OCI-LY1 (cell line): ENCODE data around the gene IDI1.
A peak's percentile ranks its signal among the peaks of the same experiment; 100 is the strongest.

Source experiments
- H2AFZ ChIP-seq: fragments of 200-600 bp; sonication (generic), shearing (Covaris generic); 2 replicates; pipeline ENCODE4 v1.6.0; 2014; ENCODE audit warnings: antibody characterized with exemption, mild to moderate bottlenecking, low read length
- H3F3A ChIP-seq: fragments of 200-600 bp; sonication (generic), shearing (Covaris generic); 2 replicates; pipeline ENCODE4 v1.6.0; 2014; ENCODE audit warnings: mild to moderate bottlenecking, antibody characterized with exemption, low read length, moderate library complexity; ENCODE audit not compliant: insufficient read depth
- H3K27ac ChIP-seq: fragments of 200-600 bp; sonication (generic); 2 replicates; pipeline ENCODE4 v1.5.1; 2014; ENCODE audit warnings: low read length, mixed run types, mild to moderate bottlenecking, low read depth; ENCODE audit not compliant: poor library complexity, severe bottlenecking
- H3K27me3 ChIP-seq: fragments of 200-600 bp; sonication (generic); 2 replicates; pipeline ENCODE4 v1.6.0; 2014; ENCODE audit warnings: antibody characterized with exemption, mild to moderate bottlenecking, low read length, moderate library complexity; ENCODE audit not compliant: insufficient read depth
- H3K36me3 ChIP-seq: fragments of 200-600 bp; sonication (generic); 2 replicates; pipeline ENCODE4 v1.6.1; 2014; ENCODE audit warnings: mild to moderate bottlenecking, antibody characterized with exemption, low read length, moderate library complexity, mixed read lengths; ENCODE audit not compliant: insufficient read depth
- H3K4me1 ChIP-seq: fragments of 200-600 bp; sonication (generic); 2 replicates; pipeline ENCODE4 v1.5.1; 2014; ENCODE audit warnings: mild to moderate bottlenecking, low read length, moderate library complexity; ENCODE audit not compliant: insufficient read depth, severe bottlenecking
- H3K4me2 ChIP-seq: fragments of 200-600 bp; sonication (generic), shearing (Covaris generic); 2 replicates; pipeline ENCODE4 v1.6.1; 2014; ENCODE audit warnings: low read length
- H3K4me3 ChIP-seq: fragments of 200-600 bp; sonication (generic); 2 replicates; pipeline ENCODE4 v1.5.1; 2014; ENCODE audit warnings: low read length, low read depth, mild to moderate bottlenecking, mixed read lengths; ENCODE audit not compliant: poor library complexity, severe bottlenecking
- H3K79me2 ChIP-seq: fragments of 200-600 bp; shearing (Covaris generic); 2 replicates; pipeline ENCODE4 v1.6.1; 2016; ENCODE audit warnings: mixed run types, low read length, mixed read lengths; ENCODE audit not compliant: insufficient read depth
- H3K9ac ChIP-seq: fragments of 200-600 bp; sonication (generic), shearing (Covaris generic); 2 replicates; pipeline ENCODE4 v1.6.1; 2014; ENCODE audit warnings: mild to moderate bottlenecking, low read length, mixed read lengths
- H3K9me2 ChIP-seq: fragments of 200-600 bp; sonication (generic), shearing (Covaris generic); 2 replicates; pipeline ENCODE4 v1.6.1; 2014; ENCODE audit warnings: low read depth, mild to moderate bottlenecking, low read length, mixed read lengths
- H3K9me3 ChIP-seq: fragments of 200-600 bp; shearing (Covaris generic); 2 replicates; pipeline ENCODE4 v1.6.1; 2014; ENCODE audit warnings: low read length, mixed read lengths
- H4K20me1 ChIP-seq: fragments of 200-600 bp; sonication (generic), shearing (Covaris generic); 2 replicates; pipeline ENCODE4 v1.6.0; 2016; ENCODE audit warnings: mild to moderate bottlenecking, low read length; ENCODE audit not compliant: insufficient read depth
- CTCF ChIP-seq: fragments of 200-600 bp; sonication (generic), shearing (Covaris generic); IDR thresholded peaks from 2 replicates; pipeline ENCODE4 v1.5.1; 2017; ENCODE audit warnings: mild to moderate bottlenecking, antibody characterized with exemption, low read length, moderate library complexity, mixed read lengths
- EZH2 ChIP-seq: fragments of 200-600 bp; sonication (generic), shearing (Covaris generic); IDR thresholded peaks from 2 replicates; pipeline ENCODE4 v1.8.0; 2017; ENCODE audit warnings: borderline replicate concordance, mixed run types, mild to moderate bottlenecking, antibody characterized with exemption, low read length, moderate library complexity, mixed read lengths

The IDI1 gene

DNA sequence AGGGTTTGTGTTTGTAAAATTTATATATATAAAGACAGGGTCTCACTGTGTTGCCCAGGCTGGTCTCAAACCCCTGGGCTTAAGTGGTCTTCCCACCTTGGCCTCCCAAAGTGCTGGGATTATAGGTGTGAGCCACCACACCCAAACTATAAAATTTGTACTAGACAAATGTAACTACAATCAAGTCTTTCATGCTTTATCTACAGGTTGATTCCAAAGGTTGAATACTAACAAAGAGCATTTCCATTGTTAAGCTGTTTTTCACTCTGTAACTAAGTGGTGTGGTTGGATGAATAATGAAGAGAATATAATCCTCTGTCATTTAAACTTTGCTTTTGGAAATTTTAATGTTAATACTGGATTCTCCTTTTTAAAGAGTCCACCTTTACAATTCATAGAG, 29.7 kb upstream of the IDI1 start:
- no peak overlapping the region for H3K9ac ChIP-seq
- H3K9me3 ChIP-seq, result no peaks in the 10 kb centered on the region
- no peaks in the 10 kb centered on the region for H3K27me3 ChIP-seq
- no peaks in the 10 kb centered on the region for H3F3A ChIP-seq
- H2AFZ ChIP-seq, result no peak overlapping the region
- no peak overlapping the region for H3K27ac ChIP-seq
- no peaks in the 10 kb centered on the region for H3K4me1 ChIP-seq
- H3K36me3 ChIP-seq, result peaks cover 63% of the 10 kb centered on the region
- H3K4me3 ChIP-seq, result no peak overlapping the region
- no peaks in the 10 kb centered on the region for H3K9me2 ChIP-seq
- TF ChIP-seq EZH2 (no peak), CTCF (no peak)
- no peak overlapping the region for H3K4me2 ChIP-seq
- H3K79me2 ChIP-seq, result no peaks in the 10 kb centered on the region
- no peaks in the 10 kb centered on the region for H4K20me1 ChIP-seq

- Histone ChIP-seq H3K79me2 (no peaks in the 10 kb centered on the region), H4K20me1 (no peaks in the 10 kb centered on the region), H3K4me3 (no peak overlapping the region), H3K4me2 (no peak overlapping the region), H3K36me3 (peaks cover 41% of the 10 kb centered on the region), H3K4me1 (no peaks in the 10 kb centered on the region), H3K9ac (no peak overlapping the region), H3K9me3 (no peaks in the 10 kb centered on the region), H3F3A (no peaks in the 10 kb centered on the region), H3K9me2 (no peaks in the 10 kb centered on the region), H3K27me3 (no peaks in the 10 kb centered on the region), H3K27ac (no peak overlapping the region), H2AFZ (no peak overlapping the region)
- TF ChIP-seq EZH2 (no peak), CTCF (peak; percentile 30; the same call in 1 of the 2 replicates)
These were observed 25.9 kb upstream of the IDI1 start for GRCh38 chr10:1074748-1075308.

GRCh38 chr10:1074052-1074747, 25.3 kb upstream of the IDI1 start:
- Histone ChIP-seq H3K4me3 (no peak overlapping the region), H3K4me2 (no peak overlapping the region), H3K9me3 (no peaks in the 10 kb centered on the region), H3K4me1 (no peaks in the 10 kb centered on the region), H3K36me3 (peaks cover 34% of the 10 kb centered on the region), H3F3A (no peaks in the 10 kb centered on the region), H3K9ac (no peak overlapping the region), H3K27ac (no peak overlapping the region), H4K20me1 (no peaks in the 10 kb centered on the region), H3K79me2 (no peaks in the 10 kb centered on the region), H3K9me2 (no peaks in the 10 kb centered on the region), H2AFZ (no peak overlapping the region), H3K27me3 (no peaks in the 10 kb centered on the region)
- no peak for TF ChIP-seq EZH2
- TF ChIP-seq CTCF, result peak; percentile 36
